Activated B cell treated with CpG ODN at 0.5 μM for 24 hours (primary cell): ENCODE measurements around the gene CER1. TPM values are rescaled to one million over a fixed set of nuclear protein-coding genes. Genes with fewer than 3 reads are reported as not detected.

ENCODE experiments used
- ATAC-seq: fragments of 200-7000 bp; cut with Tn5 transposase; one replicate; pipeline ENCODE4 v1.10.0; 2021; ENCODE audit warnings: low read depth, mild to moderate bottlenecking, moderate library complexity
- CTCF ChIA-PET: fragments of 350-600 bp; sonication (Branson Sonifier 250); formaldehyde crosslinking; loops from one replicate; lab custom pipeline; 2021; ENCODE audit warnings: antibody characterized with exemption; lab: Charles Lee
- POLR2A ChIA-PET: fragments of 350-600 bp; sonication (Branson Sonifier 250); formaldehyde crosslinking; loops from one replicate; lab custom pipeline; 2021; ENCODE audit warnings: antibody characterized with exemption; lab: Charles Lee
- DNase-seq: peaks from one replicate; pipeline ENCODE4 v3.0.0; 2022
- H3K27ac Mint-ChIP-seq: one replicate; pipeline ENCODE4 v1.8.0; 2020; ENCODE audit warnings: mixed read lengths
- H3K27me3 Mint-ChIP-seq: one replicate; pipeline ENCODE4 v1.8.0; 2021; ENCODE audit warnings: mixed read lengths
- H3K36me3 Mint-ChIP-seq: one replicate; pipeline ENCODE4 v1.8.0; 2021; ENCODE audit warnings: low read depth, mixed read lengths
- H3K4me1 Mint-ChIP-seq: one replicate; pipeline ENCODE4 v1.8.0; 2021; ENCODE audit warnings: mixed read lengths
- H3K4me3 Mint-ChIP-seq: one replicate; pipeline ENCODE4 v1.8.0; 2020; ENCODE audit warnings: mild to moderate bottlenecking, mixed read lengths
- H3K9me3 Mint-ChIP-seq: one replicate; pipeline ENCODE4 v1.8.0; 2020; ENCODE audit warnings: mixed read lengths
- intact Hi-C: fragments of 100-400 bp; cut with micrococcal nuclease; formaldehyde crosslinking; loops from one replicate; pipeline ENCODE4 v1.15.1; 2024
- total RNA-seq: library from RNA; stranded (reverse); gene quantifications from 2 replicates; pipeline ENCODE4 v1.2.3, GENCODE V29; 2022
- TF ChIP-seq, protein P1 (sequence below): fragments of 200-600 bp; IDR thresholded peaks from one replicate; pipeline ENCODE4 v1.8.0; 2022; ENCODE audit warnings: antibody characterized with exemption, mild to moderate bottlenecking

The CER1 gene
- total RNA-seq, 1 donor from 2014 or later, result not detected

DNA sequence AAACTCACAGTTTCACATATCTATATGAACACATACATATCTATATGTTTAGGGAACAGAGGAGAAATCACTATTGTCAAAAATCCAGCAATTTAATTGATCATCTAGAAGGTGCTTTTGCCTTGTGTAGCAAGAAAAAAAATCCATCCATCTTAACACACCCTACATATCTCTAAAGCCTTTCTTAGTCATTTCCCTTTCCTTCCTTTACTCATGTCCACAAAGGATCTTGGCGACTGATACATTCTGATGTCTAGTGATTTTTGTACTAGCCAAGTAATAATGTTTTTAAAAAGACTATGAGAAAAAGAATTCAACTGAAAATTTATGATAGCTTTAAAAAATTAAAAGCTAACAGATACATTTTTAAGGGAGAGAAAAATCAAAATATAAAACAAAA lies 51.8 kb downstream of the CER1 start:
- CTCF ChIA-PET, result interaction anchor here (1.5 kb wide), 1 partner anchor 9 kb away, joined by 6 read pairs; no protein-coding TSS in a partner anchor
- ATAC-seq, result no peak
- no peak overlapping the region for H3K4me3 Mint-ChIP-seq

More for the DNA sequence above, 51.8 kb downstream of the CER1 start:
- no peaks in the 10 kb centered on the region for H3K27me3 Mint-ChIP-seq
- TF ChIP-seq, protein P1, sequence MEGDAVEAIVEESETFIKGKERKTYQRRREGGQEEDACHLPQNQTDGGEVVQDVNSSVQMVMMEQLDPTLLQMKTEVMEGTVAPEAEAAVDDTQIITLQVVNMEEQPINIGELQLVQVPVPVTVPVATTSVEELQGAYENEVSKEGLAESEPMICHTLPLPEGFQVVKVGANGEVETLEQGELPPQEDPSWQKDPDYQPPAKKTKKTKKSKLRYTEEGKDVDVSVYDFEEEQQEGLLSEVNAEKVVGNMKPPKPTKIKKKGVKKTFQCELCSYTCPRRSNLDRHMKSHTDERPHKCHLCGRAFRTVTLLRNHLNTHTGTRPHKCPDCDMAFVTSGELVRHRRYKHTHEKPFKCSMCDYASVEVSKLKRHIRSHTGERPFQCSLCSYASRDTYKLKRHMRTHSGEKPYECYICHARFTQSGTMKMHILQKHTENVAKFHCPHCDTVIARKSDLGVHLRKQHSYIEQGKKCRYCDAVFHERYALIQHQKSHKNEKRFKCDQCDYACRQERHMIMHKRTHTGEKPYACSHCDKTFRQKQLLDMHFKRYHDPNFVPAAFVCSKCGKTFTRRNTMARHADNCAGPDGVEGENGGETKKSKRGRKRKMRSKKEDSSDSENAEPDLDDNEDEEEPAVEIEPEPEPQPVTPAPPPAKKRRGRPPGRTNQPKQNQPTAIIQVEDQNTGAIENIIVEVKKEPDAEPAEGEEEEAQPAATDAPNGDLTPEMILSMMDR, result no peak
- no peak for DNase-seq
- H3K27ac Mint-ChIP-seq, result no peak overlapping the region
- intact Hi-C loops, result loop anchor here (2.0 kb wide), 1 partner anchor 14 kb away; no protein-coding TSS in a partner anchor
- H3K36me3 Mint-ChIP-seq, result peaks cover 20% of the 10 kb centered on the region
- no peaks in the 10 kb centered on the region for H3K9me3 Mint-ChIP-seq
- peaks cover 8% of the 10 kb centered on the region for H3K4me1 Mint-ChIP-seq
- POLR2A ChIA-PET, result interaction anchor here (0.7 kb wide), 1 partner anchor 22 kb away, joined by 3 read pairs; the partner anchor contains the start of gene ZDHHC21

Other genes starting within 250 kb of the CER1 start
- gene ZDHHC21, start 29.3 kb downstream of the CER1 start, total RNA-seq, result 22.6 and 29.4 TPM in 2 replicates
- not detected in 2 replicates for gene FREM1, start 187.7 kb upstream of the CER1 start, total RNA-seq